ENCODE data around the gene ARPC5L.
A peak's percentile ranks its signal among the peaks of the same experiment; 100 is the strongest.

- TF ChIP-seq CTCF (IDR thresholded peaks at IDR 0.05 in 8 of 11, conservative IDR thresholded peaks at IDR 0.05 in 3 of 11): no peak
- TF ChIP-seq POLR2A (IDR thresholded peaks at IDR 0.05): no peak
- peak in 2 of 3 donors; percentile 17 to 36 for TF ChIP-seq POLR2AphosphoS5 (IDR thresholded peaks at IDR 0.05)
Observed at GRCh38 chr9:124881138-124881743, 19.3 kb downstream of the ARPC5L start.

Measured in spleen (tissue), 7 donors.